Measurements from ENCODE around the gene ACSL6.

Gene ACSL6

GRCh38 chr5:132011622-132012343 is at the start of gene ACSL6:
Gene ACSL6, minus strand, starts transcription at chr5:132011658. Its CDS starts 105 bp downstream, at chr5:132011553.
- peak in 1 of 3 experiments; percentile 35 for DNase-seq (ENCODE audit: low read depth in 3 of 3)

GRCh38 chr5:132060501-132061161 is 49.2 kb upstream of the ACSL6 start, which contains the start of gene IL3:
Gene IL3, plus strand, starts transcription at chr5:132060655. Its CDS starts 52 bp downstream, at chr5:132060707.
- DNase-seq (ENCODE audit: low read depth in 3 of 3): no peak

GRCh38 chr5:132059696-132060500 is 48.4 kb upstream of the ACSL6 start:
- no peak for DNase-seq (ENCODE audit: low read depth in 3 of 3)

- DNase-seq (ENCODE audit: low read depth in 3 of 3): no peak
Observed at GRCh38 chr5:132059043-132059695, 47.7 kb upstream of the ACSL6 start.

- no peak for DNase-seq (ENCODE audit: low read depth in 3 of 3)
Observed at GRCh38 chr5:132058646-132059042, 47.2 kb upstream of the ACSL6 start.

- DNase-seq (ENCODE audit: low read depth in 3 of 3): no peak
Observed at GRCh38 chr5:132057498-132058255, 46.2 kb upstream of the ACSL6 start.

- no peak for DNase-seq (ENCODE audit: low read depth in 3 of 3)
Observed at GRCh38 chr5:132056610-132057497, 45.4 kb upstream of the ACSL6 start.

- no peak for DNase-seq (ENCODE audit: low read depth in 3 of 3)
Observed at GRCh38 chr5:132055808-132056609, 44.6 kb upstream of the ACSL6 start.

- DNase-seq (ENCODE audit: low read depth in 3 of 3): no peak
Observed at GRCh38 chr5:132055441-132055807, 44.0 kb upstream of the ACSL6 start.

- DNase-seq (ENCODE audit: low read depth in 3 of 3): no peak
Observed at GRCh38 chr5:132054697-132055440, 43.4 kb upstream of the ACSL6 start.

GRCh38 chr5:132054031-132054696 is 42.7 kb upstream of the ACSL6 start:
- no peak for DNase-seq (ENCODE audit: low read depth in 3 of 3)

GRCh38 chr5:132053483-132053882 is 42.0 kb upstream of the ACSL6 start:
- no peak for DNase-seq (ENCODE audit: low read depth in 3 of 3)

GRCh38 chr5:132052520-132052919 is 41.1 kb upstream of the ACSL6 start:
- no peak for DNase-seq (ENCODE audit: low read depth in 3 of 3)

- no peak for DNase-seq (ENCODE audit: low read depth in 3 of 3)
Observed at GRCh38 chr5:132050661-132051552, 39.4 kb upstream of the ACSL6 start.

GRCh38 chr5:132050136-132050535 is 38.7 kb upstream of the ACSL6 start:
- DNase-seq (ENCODE audit: low read depth in 3 of 3): no peak

GRCh38 chr5:132049559-132049958 is 38.1 kb upstream of the ACSL6 start:
- DNase-seq (ENCODE audit: low read depth in 3 of 3): no peak

- no peak for DNase-seq (ENCODE audit: low read depth in 3 of 3)
Observed at GRCh38 chr5:132049093-132049492, 37.6 kb upstream of the ACSL6 start.

Measured in stimulated activated CD4-positive, alpha-beta T cell treated with anti-CD3 and anti-CD28 coated beads, TNF-alpha, amount 100 ng/mL, for 24 hours (primary cell).